ENCODE measurements around the gene PCDHGA1.
"Not testable (repeated sequence)": the region's sequence is repeated elsewhere in the genome, so short reads cannot be mapped to it uniquely, and the experiment has no call there.

The PCDHGA1 gene

DNA sequence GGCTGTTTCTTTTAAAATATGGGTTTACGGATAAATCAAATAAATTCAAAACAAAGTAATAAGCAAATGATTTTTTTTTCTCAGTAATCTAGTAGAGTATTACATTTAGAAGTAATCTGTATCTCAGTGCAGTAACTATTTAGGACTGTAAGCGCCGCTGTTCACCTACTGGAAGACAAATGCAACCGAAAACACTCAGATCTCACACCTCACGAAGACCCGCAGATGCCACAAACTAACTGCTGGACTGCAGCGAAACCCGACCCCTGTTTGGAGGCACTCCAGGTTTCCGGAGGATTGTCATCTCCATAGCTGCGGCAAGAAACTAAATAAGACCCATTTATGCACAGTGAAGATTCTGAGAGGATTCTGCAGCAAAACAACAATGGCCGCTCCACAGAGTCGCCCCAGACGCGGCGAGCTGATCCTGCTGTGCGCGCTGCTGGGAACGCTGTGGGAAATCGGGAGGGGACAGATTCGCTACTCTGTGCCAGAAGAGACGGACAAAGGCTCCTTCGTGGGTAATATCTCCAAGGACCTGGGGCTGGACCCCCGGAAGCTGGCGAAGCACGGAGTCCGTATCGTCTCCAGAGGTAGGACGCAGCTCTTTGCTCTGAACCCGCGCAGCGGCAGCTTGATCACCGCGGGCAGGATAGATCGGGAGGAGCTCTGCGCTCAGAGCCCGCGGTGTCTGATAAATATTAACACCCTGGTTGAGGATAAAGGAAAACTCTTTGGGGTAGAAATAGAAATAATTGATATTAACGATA is 62.3 kb downstream of the PCDHGA1 start, which contains the start of gene PCDHGA8:
Gene PCDHGA8 (plus strand): TSS at position 205 of the 770 bp plus-strand sequence. CDS start 181 bp downstream, at position 386.
- H3K4me3 ChIP-seq (ENCODE audit: low read depth, low read length), result no peak within 1 kb of the TSS
- TF ChIP-seq, protein P1, sequence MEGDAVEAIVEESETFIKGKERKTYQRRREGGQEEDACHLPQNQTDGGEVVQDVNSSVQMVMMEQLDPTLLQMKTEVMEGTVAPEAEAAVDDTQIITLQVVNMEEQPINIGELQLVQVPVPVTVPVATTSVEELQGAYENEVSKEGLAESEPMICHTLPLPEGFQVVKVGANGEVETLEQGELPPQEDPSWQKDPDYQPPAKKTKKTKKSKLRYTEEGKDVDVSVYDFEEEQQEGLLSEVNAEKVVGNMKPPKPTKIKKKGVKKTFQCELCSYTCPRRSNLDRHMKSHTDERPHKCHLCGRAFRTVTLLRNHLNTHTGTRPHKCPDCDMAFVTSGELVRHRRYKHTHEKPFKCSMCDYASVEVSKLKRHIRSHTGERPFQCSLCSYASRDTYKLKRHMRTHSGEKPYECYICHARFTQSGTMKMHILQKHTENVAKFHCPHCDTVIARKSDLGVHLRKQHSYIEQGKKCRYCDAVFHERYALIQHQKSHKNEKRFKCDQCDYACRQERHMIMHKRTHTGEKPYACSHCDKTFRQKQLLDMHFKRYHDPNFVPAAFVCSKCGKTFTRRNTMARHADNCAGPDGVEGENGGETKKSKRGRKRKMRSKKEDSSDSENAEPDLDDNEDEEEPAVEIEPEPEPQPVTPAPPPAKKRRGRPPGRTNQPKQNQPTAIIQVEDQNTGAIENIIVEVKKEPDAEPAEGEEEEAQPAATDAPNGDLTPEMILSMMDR (IDR thresholded peaks at IDR 0.05; ENCODE audit: low read depth, low read length, missing control alignments), result peak; percentile 9
- in situ Hi-C loops (cut with HindIII; ENCODE audit: low sequenced_read_pairs), result no loop called here
- DNase-seq (ENCODE audit: low read depth), result no peak

GRCh38 chr5:141393267-141393666 is 63.0 kb downstream of the PCDHGA1 start:
- in situ Hi-C loops (cut with HindIII; ENCODE audit: low sequenced_read_pairs), result no loop called here
- TF ChIP-seq, protein P1 (IDR thresholded peaks at IDR 0.05; ENCODE audit: low read depth, low read length, missing control alignments), result no peak
- H3K4me3 ChIP-seq (ENCODE audit: low read depth, low read length), result no peak overlapping the region
- no peak for DNase-seq (ENCODE audit: low read depth)

DNA sequence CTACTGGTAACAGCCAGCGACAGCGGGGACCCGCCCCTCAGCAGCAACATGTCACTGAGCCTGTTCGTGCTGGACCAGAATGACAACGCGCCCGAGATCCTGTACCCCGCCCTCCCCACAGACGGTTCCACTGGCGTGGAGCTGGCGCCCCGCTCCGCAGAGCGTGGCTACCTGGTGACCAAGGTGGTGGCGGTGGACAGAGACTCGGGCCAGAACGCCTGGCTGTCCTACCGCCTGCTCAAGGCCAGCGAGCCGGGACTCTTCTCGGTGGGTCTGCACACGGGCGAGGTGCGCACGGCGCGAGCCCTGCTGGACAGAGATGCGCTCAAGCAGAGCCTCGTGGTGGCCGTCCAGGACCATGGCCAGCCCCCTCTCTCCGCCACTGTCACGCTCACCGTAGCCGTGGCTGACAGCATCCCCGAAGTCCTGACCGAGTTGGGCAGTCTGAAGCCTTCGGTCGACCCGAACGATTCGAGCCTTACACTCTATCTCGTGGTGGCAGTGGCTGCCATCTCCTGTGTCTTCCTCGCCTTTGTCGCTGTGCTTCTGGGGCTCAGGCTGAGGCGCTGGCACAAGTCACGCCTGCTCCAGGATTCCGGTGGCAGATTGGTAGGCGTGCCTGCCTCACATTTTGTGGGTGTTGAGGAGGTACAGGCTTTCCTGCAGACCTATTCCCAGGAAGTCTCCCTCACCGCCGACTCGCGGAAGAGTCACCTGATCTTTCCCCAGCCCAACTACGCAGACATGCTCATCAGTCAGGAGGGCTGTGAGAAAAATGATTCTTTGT is 64.3 kb downstream of the PCDHGA1 start:
- DNase-seq (ENCODE audit: low read depth); in situ Hi-C loops (cut with HindIII; ENCODE audit: low sequenced_read_pairs): not testable (repeated sequence)

GRCh38 chr5:141397756-141398551 is 67.6 kb downstream of the PCDHGA1 start, which contains the start of gene PCDHGB5:
Gene PCDHGB5, plus strand, starts transcription at chr5:141397947. Its CDS starts 181 bp downstream, at chr5:141398128.
- in situ Hi-C loops (cut with HindIII; ENCODE audit: low sequenced_read_pairs); DNase-seq (ENCODE audit: low read depth): not testable (repeated sequence)
- TF ChIP-seq, protein P1 (IDR thresholded peaks at IDR 0.05; ENCODE audit: low read depth, low read length, missing control alignments), result peak; percentile 60
- peak within 1 kb of the TSS; percentile 25 for H3K4me3 ChIP-seq (ENCODE audit: low read depth, low read length)

More for the DNA sequence above, 64.3 kb downstream of the PCDHGA1 start:
- not testable (repeated sequence) for H3K4me3 ChIP-seq (ENCODE audit: low read depth, low read length)

GRCh38 chr5:141398608-141399007 is 68.3 kb downstream of the PCDHGA1 start:
- DNase-seq (ENCODE audit: low read depth), result no peak
- in situ Hi-C loops (cut with HindIII; ENCODE audit: low sequenced_read_pairs), result no loop called here
- H3K4me3 ChIP-seq (ENCODE audit: low read depth, low read length), result no peak overlapping the region
- TF ChIP-seq, protein P1 (IDR thresholded peaks at IDR 0.05; ENCODE audit: low read depth, low read length, missing control alignments), result no peak

DNA sequence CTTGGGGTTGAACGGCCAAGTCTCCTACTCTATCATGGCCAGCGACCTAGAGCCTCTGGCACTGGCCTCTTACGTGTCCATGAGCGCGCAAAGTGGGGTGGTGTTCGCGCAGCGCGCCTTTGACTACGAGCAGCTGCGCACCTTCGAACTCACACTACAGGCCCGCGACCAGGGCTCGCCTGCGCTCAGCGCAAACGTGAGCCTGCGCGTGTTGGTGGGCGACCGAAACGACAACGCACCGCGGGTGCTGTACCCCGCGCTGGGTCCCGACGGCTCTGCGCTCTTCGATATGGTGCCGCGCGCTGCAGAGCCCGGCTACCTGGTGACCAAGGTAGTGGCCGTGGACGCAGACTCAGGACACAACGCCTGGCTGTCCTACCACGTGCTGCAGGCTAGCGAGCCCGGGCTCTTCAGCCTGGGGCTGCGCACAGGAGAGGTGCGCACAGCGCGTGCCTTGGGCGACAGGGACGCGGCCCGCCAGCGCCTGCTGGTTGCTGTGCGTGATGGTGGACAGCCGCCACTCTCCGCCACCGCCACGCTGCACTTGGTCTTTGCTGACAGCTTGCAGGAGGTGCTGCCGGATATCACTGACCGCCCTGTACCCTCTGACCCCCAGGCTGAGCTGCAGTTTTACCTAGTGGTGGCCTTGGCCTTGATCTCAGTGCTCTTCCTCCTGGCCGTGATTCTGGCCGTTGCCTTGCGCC is 69.4 kb downstream of the PCDHGA1 start:
- in situ Hi-C loops (cut with HindIII; ENCODE audit: low sequenced_read_pairs), result no loop called here
- no peak overlapping the region for H3K4me3 ChIP-seq (ENCODE audit: low read depth, low read length)
- TF ChIP-seq, protein P1 (IDR thresholded peaks at IDR 0.05; ENCODE audit: low read depth, low read length, missing control alignments), result no peak
- DNase-seq (ENCODE audit: low read depth), result no peak
